Measurements from ENCODE around the gene KIAA0232. TPM values are rescaled to one million over a fixed set of nuclear protein-coding genes. Genes with fewer than 3 reads are reported as not detected.

KIAA0232 gene
- polyA plus RNA-seq, 1 donor from 2014 or later: 57.6 TPM

GRCh38 chr4:6802626-6803025, 20.1 kb downstream of the KIAA0232 start:
- H3K4me2 ChIP-seq (ENCODE audit: low read length): no peak overlapping the region
- H3K27me3 ChIP-seq (ENCODE audit: insufficient read depth, low read depth, low read length): no peaks in the 10 kb centered on the region
- no peaks in the 10 kb centered on the region for H3K9me3 ChIP-seq (ENCODE audit: low read length)
- H3K9me2 ChIP-seq (ENCODE audit: insufficient read depth, low read length): no peaks in the 10 kb centered on the region
- no peak overlapping the region for H3K27ac ChIP-seq (ENCODE audit: low read length)
- no peaks in the 10 kb centered on the region for H3K36me3 ChIP-seq (ENCODE audit: insufficient read depth, low read length)
- no peak overlapping the region for H3K9ac ChIP-seq (ENCODE audit: low read length)
- no peak for TF ChIP-seq EP300 (conservative IDR thresholded peaks at IDR 0.05; ENCODE audit: poor library complexity, severe bottlenecking)
- no peak for TF ChIP-seq CTCF (IDR thresholded peaks at IDR 0.05; ENCODE audit: poor library complexity, severe bottlenecking)
- no peak overlapping the region for H2AFZ ChIP-seq (ENCODE audit: low read depth, low read length)
- no peaks in the 10 kb centered on the region for H3F3A ChIP-seq (ENCODE audit: insufficient read depth, low read length, poor library complexity, severe bottlenecking)
- H3K4me3 ChIP-seq (ENCODE audit: low read length): no peak overlapping the region
- peaks cover 92% of the 10 kb centered on the region for H3K79me2 ChIP-seq (replicated peaks; ENCODE audit: insufficient read depth, low read length)
- H4K20me1 ChIP-seq (ENCODE audit: insufficient read depth): peaks cover 3% of the 10 kb centered on the region

- Histone ChIP-seq H3K27ac (ENCODE audit: low read length) (no peak overlapping the region), H3K27me3 (ENCODE audit: insufficient read depth, low read depth, low read length) (no peaks in the 10 kb centered on the region), H3K9ac (ENCODE audit: low read length) (no peak overlapping the region), H3K36me3 (ENCODE audit: insufficient read depth, low read length) (no peaks in the 10 kb centered on the region), H3K9me2 (ENCODE audit: insufficient read depth, low read length) (no peaks in the 10 kb centered on the region), H3F3A (ENCODE audit: insufficient read depth, low read length, poor library complexity, severe bottlenecking) (no peaks in the 10 kb centered on the region), H4K20me1 (ENCODE audit: insufficient read depth) (peaks cover 3% of the 10 kb centered on the region), H3K9me3 (ENCODE audit: low read length) (no peaks in the 10 kb centered on the region), H3K4me3 (ENCODE audit: low read length) (no peak overlapping the region), H3K4me2 (ENCODE audit: low read length) (no peak overlapping the region), H3K79me2 (replicated peaks; ENCODE audit: insufficient read depth, low read length) (peaks cover 92% of the 10 kb centered on the region), H2AFZ (ENCODE audit: low read depth, low read length) (no peak overlapping the region)
- no peak for TF ChIP-seq EP300 (conservative IDR thresholded peaks at IDR 0.05; ENCODE audit: poor library complexity, severe bottlenecking)
- TF ChIP-seq POLR2AphosphoS5 (IDR thresholded peaks at IDR 0.05): no peak
- no peak for TF ChIP-seq SMC3 (conservative IDR thresholded peaks at IDR 0.05; ENCODE audit: poor library complexity)
- TF ChIP-seq REST (IDR thresholded peaks at IDR 0.05; ENCODE audit: borderline replicate concordance): no peak
- no peak for TF ChIP-seq CTCF (IDR thresholded peaks at IDR 0.05; ENCODE audit: poor library complexity, severe bottlenecking)
- TF ChIP-seq MXI1 (conservative IDR thresholded peaks at IDR 0.05; ENCODE audit: poor library complexity, severe bottlenecking): no peak
- no peak for TF ChIP-seq RAD21 (conservative IDR thresholded peaks at IDR 0.05)
- TF ChIP-seq TAF1 (IDR thresholded peaks at IDR 0.05; ENCODE audit: low read depth): no peak
- TF ChIP-seq EZH2 (IDR thresholded peaks at IDR 0.05; ENCODE audit: borderline replicate concordance, insufficient read depth, low read length, poor library complexity, severe bottlenecking): no peak
Measured at GRCh38 chr4:6803246-6803645, 20.7 kb downstream of the KIAA0232 start.

All from neural cell (in vitro differentiated cells).